ENCODE measurements around the gene MAMDC2. TPM values are rescaled to one million over a fixed set of nuclear protein-coding genes. Genes with fewer than 3 reads are reported as not detected.
A peak's percentile ranks its signal among the peaks of the same experiment; 100 is the strongest.

MAMDC2 gene
- total RNA-seq, 1 experiment from 2014 or later = 4.6 TPM

GRCh38 chr9:70060148-70060882 is 16.7 kb downstream of the MAMDC2 start:
- Histone ChIP-seq H2BK15ac (ENCODE audit: low read depth, low read length) (no peak overlapping the region), H2BK5ac (ENCODE audit: insufficient read length, low read length) (no peak overlapping the region), H3K23ac (ENCODE audit: insufficient read length, low read depth, low read length) (no peak overlapping the region), H3K4me2 (ENCODE audit: insufficient read depth, insufficient read length, low read length) (no peak overlapping the region), H3K4ac (ENCODE audit: low read depth, low read length) (no peak overlapping the region), H3K79me2 (ENCODE audit: insufficient read depth, low read length) (no peaks in the 10 kb centered on the region), H2BK120ac (ENCODE audit: low read depth, low read length, poor library complexity, severe bottlenecking) (no peak overlapping the region), H3K56ac (ENCODE audit: insufficient read length, low read depth, low read length) (no peak overlapping the region), H3T11ph (ENCODE audit: low read length) (no peak overlapping the region), H3K4me1 (ENCODE audit: insufficient read depth, low read length) (peaks cover 6% of the 10 kb centered on the region), H3K27me3 (ENCODE audit: insufficient read depth, low read length) (no peaks in the 10 kb centered on the region), H3K27ac (ENCODE audit: insufficient read length, low read depth, low read length) (peak overlapping the region; percentile 31), H2BK12ac (ENCODE audit: insufficient read length, low read depth, low read length) (no peak overlapping the region), H4K5ac (ENCODE audit: insufficient read length, low read depth, low read length) (no peak overlapping the region), H4K8ac (replicated peaks; ENCODE audit: insufficient read length, low read depth, low read length) (no peak overlapping the region), H3K18ac (ENCODE audit: insufficient read length, low read depth, low read length) (no peak overlapping the region), H2AFZ (ENCODE audit: low read length) (no peak overlapping the region), H4K20me1 (ENCODE audit: control insufficient read depth, insufficient read depth, insufficient read length) (no peaks in the 10 kb centered on the region), H2AK5ac (ENCODE audit: insufficient read length, low read length) (no peak overlapping the region), H3K9me3 (ENCODE audit: control insufficient read depth, low read depth, low read length) (no peaks in the 10 kb centered on the region), H4K91ac (ENCODE audit: insufficient read length, low read depth, low read length) (no peak overlapping the region), H3K79me1 (ENCODE audit: insufficient read depth, low read depth, low read length, poor library complexity, severe bottlenecking) (no peaks in the 10 kb centered on the region), H3K23me2 (ENCODE audit: insufficient read length, low read depth, low read length, poor library complexity, severe bottlenecking) (no peaks in the 10 kb centered on the region), H2BK20ac (ENCODE audit: low read depth, low read length, poor library complexity, severe bottlenecking) (no peak overlapping the region), H3K9ac (ENCODE audit: extremely low read depth, insufficient read length, low read length) (no peak overlapping the region), H3K14ac (ENCODE audit: insufficient read depth, low read length) (no peak overlapping the region)
- H3K4me3 Mint-ChIP-seq = no peak overlapping the region
- peaks cover 2 to 9% (median 3%) of the 10 kb centered on the region in 3 experiments; a peak in 5 of 7 replicates for H3K36me3 Mint-ChIP-seq (ENCODE audit: insufficient read depth in 1 of 3, low read depth in 3 of 3)
- no peaks in the 10 kb centered on the region for H3K27me3 Mint-ChIP-seq (ENCODE audit: low read depth)
- no peak for DNase-seq
- TF ChIP-seq CTCF (conservative IDR thresholded peaks at IDR 0.05) = no peak
- H3K9me3 Mint-ChIP-seq = peaks cover 5 to 6% of the 10 kb centered on the region in 2 experiments; a peak in 3 of 5 replicates
- H3K4me1 Mint-ChIP-seq = peaks cover 16 to 19% of the 10 kb centered on the region in 2 experiments
- H3K27ac Mint-ChIP-seq = peak overlapping the region in 2 of 3 experiments; percentile 4 to 74; a peak in 3 of 7 replicates
- WGBS (ENCODE audit: extremely low coverage, insufficient read length, low lambda C conversion rate) = no CpG with 5 or more reads among the region's 3 CpGs
